HG02610 (cell line): ENCODE data around the gene CELSR3.
A peak's percentile ranks its signal among the peaks of the same experiment; 100 is the strongest.

ENCODE experiments used
- ATAC-seq: cut with Tn5 transposase; IDR thresholded peaks from one replicate; pipeline ENCODE4 v1.9.1; 2021; ENCODE audit warnings: mild to moderate bottlenecking, moderate library complexity; ENCODE audit not compliant: unreplicated experiment

CELSR3 gene

DNA sequence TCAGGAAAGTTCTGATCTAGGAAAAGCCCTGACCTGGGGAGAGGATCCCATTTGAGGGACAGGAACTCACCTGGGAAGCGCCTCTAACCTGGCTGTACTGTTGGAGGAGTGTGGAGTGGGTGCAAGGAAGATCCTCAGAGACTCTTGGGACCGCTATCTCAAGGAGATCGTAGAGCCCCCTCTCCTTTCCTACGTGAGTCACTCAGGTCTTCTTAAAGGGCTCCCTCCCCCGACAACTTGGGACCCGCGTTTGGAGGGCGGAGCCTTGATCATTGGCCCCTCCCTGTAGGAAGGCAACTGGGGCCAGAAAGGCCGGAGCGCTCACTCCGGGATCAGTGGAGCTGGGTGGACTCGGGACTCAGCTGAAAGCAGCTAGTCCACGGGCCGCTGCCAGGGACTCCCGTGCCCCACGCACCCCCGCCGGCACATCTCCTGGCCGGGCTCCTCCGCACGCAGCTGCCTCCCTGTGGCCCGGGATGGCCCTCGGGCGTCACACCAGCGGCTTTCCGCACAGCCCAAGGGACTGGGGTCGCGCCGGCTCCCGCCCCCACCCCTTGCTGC, 27.9 kb downstream of the CELSR3 start:
- ATAC-seq, result peak; percentile 14

DNA sequence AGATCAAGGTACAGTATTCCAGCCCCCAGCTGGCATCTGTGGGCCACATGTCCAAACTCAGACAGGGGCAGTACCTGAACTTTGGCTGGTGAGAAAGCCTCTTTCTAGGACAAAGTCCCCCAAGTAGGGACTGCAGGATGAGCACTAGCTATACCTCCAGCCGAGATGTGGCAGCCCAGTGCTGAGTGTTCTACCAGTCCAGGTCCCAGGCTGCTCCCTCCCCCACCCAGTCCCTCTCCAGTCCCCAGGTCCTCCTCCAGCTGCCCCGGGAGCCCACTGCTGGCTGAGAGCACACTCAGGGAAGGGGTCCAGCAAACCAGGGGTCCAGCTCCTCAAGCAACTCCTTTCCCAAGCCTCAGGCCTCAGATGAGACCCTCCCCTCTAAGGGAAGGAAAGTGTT, 28.9 kb downstream of the CELSR3 start:
- ATAC-seq, result no peak

- ATAC-seq, result no peak
These were observed 29.4 kb downstream of the CELSR3 start for GRCh38 chr3:48633256-48633655.

DNA sequence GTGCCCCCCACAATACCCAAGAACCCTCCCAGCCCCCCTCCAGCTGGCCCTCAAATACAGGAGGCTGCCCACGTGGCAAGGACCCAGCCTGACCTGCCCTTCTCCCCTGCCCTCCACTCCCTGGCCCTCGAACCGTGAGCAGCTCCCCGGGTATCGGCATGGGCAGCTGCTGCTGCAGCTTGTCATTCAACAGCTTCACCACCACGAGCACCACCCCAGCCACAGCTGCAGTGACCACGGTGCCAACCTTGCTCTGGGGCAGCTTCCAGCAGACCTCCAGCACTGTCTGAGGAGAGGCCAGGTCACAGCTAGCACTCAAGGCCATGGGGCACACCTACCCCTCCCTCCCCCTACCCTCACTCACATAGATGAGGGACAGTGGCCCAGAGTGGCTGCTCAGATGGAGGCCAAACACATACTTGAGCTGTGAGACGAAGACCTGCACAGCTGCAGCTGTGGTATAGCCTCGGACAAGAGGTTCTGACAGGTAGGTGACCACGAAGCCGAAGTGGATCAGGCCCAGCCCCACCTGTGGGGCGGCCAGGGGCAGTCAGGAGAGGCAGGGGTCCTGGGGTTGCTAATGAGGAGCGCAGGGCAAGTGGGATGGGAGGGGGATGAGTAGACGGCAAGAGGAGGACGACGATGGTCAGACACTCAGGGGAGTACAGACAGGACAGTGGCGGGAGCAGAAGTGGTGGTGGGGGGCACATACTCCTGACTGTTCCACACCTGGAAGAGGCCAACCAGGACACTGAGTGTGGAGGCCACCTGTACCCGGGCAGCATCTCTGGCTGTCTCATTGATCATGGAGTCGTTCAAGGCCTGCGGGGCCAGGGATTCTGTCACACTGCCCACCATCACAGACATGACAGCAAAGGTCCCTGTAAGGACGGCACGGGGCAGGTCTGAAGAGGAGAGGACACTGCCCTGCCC, 30.9 kb downstream of the CELSR3 start:
- ATAC-seq, result no peak

DNA sequence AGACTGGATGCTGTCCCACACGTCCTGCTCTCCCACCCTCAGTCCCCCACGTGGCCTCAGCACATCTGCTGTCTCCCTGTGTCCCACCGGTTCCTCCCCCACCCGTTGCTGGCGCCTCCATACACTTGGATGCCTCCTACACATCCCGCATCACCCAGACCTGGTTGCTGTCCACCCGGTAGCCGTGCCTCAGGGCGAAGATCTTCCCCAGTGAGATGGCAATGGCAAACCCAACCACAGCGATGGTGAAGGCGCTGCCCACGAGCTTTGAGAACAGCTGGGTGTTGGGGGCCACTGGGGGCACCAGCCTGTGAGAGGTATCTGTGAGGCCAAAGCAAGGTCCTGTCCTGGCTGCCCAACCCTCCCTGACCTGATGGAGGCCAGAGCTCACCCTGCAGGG, 31.9 kb downstream of the CELSR3 start:
- no peak for ATAC-seq

DNA sequence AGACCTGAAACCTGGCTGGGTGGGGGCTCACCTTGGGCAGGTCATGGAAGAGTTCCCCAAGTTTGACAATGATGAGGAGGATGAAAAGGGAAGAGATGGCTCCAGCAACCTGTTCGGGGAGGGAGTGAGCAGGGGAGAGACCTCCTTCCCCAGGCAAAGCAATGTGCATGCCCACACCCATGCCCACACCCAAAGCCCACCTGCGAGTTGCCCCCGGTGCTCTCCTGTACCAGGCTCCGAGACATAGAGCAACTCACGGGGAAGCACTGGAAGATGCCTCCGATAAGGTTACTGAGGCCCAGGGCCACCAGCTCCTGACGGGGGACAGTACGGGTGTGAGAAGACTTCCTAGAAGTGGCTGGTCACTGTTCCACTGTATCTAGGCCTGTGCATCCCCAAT, 32.3 kb downstream of the CELSR3 start:
- ATAC-seq, result no peak

GRCh38 chr3:48629894-48630293, 32.8 kb downstream of the CELSR3 start:
- no peak for ATAC-seq

DNA sequence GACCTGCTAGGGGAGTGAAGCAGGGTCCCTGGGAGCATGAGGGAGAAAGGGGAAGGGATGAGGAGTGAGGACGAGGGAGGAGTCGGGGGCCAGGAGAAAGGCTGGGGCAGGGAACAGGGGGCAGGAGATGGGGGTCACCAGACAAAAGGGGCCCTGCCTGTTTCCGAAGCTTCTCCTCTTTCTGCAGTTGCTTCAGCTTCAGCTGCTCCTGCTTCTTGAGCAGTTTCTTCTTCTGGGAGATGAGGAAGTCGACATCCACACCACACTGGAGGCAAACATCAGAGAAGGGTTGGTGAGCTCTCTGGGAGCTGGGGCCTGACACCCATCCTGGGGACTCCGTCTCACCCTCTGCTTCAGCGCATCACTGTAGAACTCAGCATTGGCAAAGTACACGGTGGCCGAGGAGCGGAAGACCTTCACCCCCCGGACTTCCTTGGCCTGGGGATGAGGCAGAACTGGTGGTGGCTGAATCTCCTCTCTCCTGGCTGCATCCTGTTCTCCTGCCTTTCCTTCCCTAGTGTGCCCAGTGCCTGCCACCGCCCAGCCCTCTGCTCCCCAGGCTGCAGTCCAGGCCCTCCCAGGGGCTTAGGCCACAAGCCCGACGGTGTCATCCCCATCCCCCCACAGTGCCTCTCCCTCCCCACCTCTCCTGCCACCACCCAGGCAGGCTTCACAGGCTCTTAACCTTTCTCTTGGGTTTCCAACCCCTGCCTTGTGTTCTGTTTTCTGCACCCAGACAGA, 34.2 kb downstream of the CELSR3 start:
- ATAC-seq, result no peak

DNA sequence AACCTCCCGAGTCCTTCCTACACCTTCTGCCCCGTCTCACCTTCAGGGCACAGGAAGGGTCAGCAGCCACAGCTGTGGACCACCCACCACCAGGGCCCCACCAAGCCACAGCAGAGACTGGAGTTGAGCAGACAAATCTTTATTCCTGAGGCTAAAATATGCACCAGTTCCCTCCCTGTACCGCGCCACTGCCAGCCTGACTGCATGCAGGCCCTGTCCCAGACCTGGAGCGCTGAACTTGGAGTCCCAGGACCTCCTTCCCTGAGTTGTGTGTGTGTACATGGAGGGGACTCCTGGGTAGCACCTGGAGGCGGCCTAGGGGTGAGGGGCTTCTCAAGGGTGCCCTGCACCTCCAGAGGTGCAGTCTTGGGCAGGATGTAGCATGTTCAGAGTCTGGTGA, 37.1 kb downstream of the CELSR3 start:
- no peak for ATAC-seq

GRCh38 chr3:48624767-48625166, 37.9 kb downstream of the CELSR3 start:
- no peak for ATAC-seq

DNA sequence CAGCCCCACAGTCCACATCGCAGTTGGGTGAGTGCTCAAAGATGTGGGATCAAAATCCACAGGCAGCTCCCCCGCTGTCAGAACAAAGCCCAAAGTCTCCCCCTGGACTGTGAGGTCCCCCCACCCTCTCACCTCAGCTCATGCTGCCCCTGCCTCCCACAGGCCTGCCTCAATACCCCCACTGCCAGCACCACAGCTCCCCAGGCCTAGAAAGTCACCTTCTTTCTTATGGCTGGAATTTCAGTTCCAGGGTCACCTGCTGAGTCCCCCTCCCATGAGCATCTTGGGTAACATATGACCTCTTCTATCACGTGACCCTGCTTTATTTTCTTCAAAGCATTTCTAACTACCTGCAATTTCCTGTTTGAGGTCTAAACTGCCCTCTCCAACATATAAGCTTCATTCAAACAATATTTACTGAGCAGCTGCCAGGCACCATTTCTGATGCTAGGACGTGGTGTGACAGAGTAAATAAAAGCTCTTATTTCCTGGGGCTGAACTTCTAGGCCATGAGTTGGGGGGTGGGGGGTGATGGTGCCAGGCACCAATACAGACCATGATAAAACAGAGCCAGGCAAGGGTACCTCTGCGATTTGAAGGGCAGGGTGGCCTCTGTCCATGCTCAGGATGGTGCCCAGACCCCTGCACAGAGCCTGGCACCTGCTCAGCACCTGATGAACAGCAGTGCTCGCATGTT, 38.7 kb downstream of the CELSR3 start:
- ATAC-seq, result no peak

DNA sequence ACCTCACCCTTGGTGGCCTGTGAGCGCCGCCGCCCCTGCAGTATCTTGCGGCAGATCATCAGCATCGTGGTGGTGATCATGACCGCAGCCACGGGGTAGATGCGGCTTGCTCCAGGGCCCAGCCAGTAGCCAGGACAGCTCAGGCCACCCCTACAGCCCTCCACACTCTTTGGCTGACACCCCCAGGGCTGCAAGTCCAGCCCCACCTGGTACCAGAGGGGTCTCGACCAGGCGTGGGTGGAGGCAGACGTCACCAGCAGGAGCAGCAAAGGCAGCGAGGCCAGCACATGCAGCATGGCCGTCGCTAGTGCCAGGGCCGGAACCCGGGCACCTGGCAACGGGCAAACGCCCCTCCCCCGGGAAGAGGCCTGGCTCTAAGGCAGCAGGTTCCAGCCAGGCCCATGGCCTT, 41.2 kb downstream of the CELSR3 start, which contains the start of gene TMEM89:
Gene TMEM89, minus strand, starts transcription at position 309 of the 409 bp plus-strand sequence. Its CDS starts 13 bp downstream, at position 296.
- no peak for ATAC-seq

DNA sequence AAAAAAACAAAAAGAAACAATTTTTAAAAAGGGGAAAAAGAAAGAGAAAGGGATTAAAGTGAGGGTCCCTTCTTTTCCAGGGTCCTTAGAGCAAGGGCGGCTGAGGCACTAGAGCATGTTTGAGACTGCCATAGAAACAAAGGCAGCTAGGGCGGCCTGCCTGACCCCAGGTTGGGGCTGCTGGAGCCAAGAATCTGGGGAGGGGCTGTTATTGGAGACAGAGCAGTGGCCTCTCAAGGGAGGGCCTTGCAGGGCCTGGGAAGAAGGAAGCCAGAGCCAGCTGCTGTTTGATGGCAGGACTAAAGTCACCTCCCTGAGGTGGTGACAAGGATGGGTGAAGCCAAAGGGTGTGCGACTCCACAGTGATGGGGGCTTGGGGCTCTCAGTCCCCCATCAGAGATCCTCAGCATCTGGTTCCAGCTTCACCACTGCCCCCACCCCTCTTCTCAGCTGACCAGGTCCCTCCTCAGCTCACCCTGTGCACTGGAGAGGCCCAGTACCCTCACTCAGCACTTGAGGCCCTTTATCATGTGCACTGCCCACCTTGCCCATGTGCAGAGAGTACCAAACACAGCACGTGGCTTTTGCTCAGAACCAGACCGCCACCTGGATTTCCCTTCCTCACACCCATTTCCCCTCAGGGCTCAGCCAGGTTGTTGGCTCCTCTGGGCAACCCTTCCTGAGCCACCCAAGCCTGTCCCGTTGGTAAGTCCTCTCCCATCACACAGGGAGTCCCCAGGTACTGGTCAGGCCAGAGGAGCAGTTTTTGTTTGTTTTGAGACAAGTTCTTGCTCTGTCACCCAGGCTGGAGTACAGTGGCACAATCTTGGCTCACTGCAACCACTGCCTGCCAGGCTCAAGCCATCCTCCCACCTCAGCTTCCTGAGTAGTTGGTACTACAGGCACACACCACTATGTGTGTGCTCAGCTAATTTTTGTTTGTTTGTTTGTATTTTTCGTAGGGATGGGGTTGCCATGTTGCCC, 42.9 kb downstream of the CELSR3 start:
- ATAC-seq, result no peak

GRCh38 chr3:48617559-48617958, 45.1 kb downstream of the CELSR3 start:
- no peak for ATAC-seq

DNA sequence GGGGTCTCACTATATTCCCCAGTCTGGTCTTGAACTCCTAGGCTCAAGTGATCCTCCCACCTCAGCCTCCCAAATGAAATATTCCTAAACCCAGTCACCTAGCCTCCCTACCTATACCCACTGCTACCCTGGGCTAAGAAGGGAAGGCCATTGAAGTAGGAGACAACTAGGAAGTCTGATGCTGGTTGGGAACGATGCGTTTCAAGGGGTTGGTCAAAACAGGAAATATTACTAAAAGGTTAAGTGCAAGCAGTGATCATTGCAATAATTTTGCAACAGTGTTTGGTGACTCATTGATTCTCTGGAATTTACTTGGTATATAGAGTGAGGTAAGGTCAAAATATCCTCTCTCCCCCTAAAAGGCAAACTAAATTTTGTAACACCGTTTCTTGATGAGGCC, 48.6 kb downstream of the CELSR3 start:
- ATAC-seq, result no peak

- no peak for ATAC-seq
These were observed 50.4 kb downstream of the CELSR3 start for GRCh38 chr3:48612309-48612708.

GRCh38 chr3:48609088-48610005, 53.3 kb downstream of the CELSR3 start, which contains the start of gene UQCRC1:
TSS of gene UQCRC1 (minus strand) at chr3:48609646. CDS start at chr3:48609620, 26 bp downstream.
- peak; percentile 96 for ATAC-seq

DNA sequence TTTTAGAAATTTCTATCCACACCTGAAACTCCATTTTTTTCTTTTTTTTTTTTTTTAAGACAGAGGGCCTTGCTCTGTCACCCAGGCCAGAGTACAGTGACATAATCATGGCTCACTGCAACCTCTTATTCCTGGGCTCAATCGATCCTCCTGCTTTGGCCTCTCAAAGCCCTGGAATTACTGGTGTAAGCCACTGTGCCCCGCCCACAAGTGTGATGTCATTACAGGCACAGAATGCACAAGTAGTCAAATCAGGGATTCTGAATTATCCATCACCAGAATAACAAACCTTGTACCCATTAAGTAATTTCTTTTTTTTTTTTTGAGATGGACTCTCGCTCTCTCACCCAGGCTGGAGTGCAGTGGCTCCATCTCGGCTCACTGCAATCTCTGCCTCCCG, 55.2 kb downstream of the CELSR3 start:
- no peak for ATAC-seq

- ATAC-seq, result no peak
These were observed 61.1 kb downstream of the CELSR3 start for GRCh38 chr3:48601622-48601994.
